Activated CD8-positive, alpha-beta memory T cell treated with anti-CD3 and anti-CD28 coated beads, Interleukin-2, amount 50 U/mL, for 24 hours (primary cell): Measurements from ENCODE around the gene ZNF492.
"Not testable (repeated sequence)": the region's sequence is repeated elsewhere in the genome, so short reads cannot be mapped to it uniquely, and the experiment has no call there.

Experiments
- DNase-seq: peaks from one replicate; pipeline ENCODE4 v3.0.0-alpha.2; 2020; ENCODE audit errors: extremely low read depth

ZNF492 gene

DNA sequence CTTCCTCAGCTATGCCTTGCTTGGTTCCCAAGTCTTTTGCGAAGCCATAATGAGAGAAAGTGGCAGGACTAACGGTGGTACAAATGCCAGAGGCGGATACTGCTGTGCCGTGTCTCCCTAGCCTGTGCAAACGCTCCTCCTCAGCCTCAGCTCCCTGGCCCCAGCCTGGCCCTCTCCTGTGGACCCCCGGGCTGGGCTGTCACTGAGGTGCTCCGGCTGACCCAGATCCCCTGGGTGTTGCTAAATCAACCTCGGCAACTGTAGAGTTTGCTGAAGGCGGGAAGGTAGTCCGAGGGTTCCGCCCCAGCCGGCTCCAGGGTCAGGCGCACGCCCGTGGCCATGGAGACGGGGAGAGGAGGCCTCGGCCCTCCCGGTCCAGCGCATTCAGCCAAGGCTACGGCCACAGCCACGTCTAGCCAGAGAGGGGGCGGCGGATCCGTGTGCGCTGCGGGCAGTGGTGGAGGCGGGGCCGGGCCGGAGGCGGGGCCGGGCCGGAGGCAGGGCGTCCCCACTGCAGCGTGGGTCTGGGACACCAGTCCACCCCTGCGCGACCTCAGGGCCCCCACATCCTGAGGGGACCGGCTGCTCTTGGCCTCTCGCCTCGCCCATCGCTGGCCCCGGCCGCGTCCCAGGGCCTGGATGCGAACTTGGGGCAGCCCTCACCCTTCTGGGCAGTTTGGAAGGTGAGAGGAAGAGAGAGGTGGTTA is 16.4 kb upstream of the ZNF492 start:
- DNase-seq = no peak

- DNase-seq = no peak
These were observed 14.8 kb upstream of the ZNF492 start for GRCh38 chr19:22619371-22619770.

DNA sequence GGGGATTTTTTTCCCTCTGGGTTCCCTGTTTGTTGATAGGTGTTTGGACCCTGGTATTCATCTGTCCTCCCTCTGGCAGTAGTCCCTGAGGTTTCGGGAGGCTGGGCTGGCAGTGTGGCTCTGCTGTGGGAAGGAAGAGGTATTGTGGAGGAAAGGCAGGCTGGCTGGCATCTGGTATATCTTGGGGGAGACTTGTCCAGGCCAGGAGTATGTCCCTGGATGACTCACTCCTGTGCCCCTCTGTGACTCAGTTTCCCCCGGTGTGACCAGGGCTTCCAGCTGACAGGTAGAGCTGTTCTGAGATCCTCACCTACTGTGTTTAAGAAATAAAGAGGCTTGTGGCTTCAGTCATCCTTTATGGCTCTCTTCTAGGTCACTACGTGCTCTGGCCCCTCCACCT is 14.2 kb upstream of the ZNF492 start:
- DNase-seq = no peak

DNA sequence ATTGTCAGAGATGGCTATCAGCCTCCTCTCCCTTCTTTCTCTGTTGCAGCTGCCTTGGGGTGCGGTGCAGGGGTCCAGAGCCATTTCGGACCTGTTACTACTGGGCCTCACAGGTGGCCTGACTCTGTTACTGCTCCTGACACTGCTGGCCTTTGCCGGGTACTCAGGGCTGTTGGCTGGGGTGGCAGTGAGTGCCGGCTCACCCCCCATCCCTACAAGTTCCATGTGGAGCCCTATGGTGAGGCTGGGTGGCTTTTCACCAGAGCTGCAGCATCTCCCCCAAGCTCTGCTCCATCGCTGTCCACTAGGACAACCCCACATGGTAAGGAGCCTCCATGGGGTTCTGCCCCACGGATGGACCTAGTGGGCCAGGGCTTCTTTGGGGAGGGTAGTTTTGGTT is 13.7 kb upstream of the ZNF492 start:
- DNase-seq = no peak

- DNase-seq = no peak
These were observed 13.2 kb upstream of the ZNF492 start for GRCh38 chr19:22620912-22621311.

DNA sequence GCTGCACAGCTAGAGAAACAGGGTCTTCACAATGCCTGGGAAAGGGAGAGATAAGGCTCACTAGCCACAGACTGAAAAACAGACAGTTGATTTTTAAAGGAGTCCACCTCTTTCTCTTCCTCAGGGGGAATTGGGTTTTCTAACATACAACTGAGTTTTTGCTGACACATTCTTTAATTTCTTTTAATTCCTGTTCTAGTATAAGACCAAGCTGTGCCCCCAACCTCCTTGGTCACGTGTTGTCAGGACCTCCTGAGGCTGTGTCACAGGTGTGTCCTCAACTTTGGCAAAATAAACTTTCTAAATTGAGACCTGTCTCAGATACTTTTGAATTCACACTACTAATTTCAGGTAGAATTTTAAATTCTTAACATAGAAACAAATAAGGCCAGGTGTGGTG is 12.1 kb upstream of the ZNF492 start:
- no peak for DNase-seq

DNA sequence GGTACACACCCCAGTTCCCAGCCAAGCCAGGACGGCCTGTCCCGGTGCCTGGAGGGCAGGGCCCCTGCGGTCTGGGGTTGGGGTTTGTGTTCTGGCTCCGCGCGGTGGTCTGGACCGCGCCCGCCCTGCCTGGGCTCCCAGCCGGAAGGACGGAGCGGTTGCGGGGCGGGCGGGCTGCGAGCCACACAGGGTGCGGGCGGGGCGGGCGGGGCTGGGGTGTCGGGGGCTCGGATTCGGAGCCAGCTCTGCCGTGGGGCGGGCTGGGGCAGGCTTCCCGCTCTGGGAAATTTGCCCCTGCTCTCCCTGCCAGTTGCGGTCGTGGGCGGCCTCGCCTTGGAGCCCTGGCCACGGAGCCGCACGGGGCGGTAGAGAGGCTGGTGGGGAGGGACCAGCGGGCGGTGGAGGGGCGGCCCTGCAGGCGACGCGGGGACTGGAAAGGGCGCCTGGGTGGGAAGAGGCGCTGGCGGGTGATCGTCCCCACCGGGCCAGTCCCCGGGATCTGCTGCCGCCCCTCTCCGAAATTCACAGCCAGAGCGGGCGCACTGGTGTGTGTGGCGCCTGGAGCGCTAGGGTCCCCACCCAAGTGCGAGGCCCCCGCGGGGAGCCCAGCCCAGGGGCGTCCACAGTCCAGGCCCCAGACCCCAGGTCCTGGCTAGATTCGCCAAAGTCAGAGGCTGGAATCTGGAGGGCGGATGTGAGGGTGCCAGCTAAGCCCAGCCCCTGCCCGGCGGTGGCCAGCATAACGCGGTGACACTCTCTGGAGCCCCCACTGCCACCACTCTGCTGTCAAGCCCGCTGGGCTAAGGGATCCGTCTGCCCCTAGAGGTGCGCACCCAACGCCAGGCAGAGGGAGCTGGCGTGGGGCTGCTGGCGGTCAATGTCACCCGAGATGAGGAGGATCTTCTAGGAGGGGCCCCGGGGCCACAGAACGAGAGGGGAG is 11.0 kb upstream of the ZNF492 start:
- no peak for DNase-seq

DNA sequence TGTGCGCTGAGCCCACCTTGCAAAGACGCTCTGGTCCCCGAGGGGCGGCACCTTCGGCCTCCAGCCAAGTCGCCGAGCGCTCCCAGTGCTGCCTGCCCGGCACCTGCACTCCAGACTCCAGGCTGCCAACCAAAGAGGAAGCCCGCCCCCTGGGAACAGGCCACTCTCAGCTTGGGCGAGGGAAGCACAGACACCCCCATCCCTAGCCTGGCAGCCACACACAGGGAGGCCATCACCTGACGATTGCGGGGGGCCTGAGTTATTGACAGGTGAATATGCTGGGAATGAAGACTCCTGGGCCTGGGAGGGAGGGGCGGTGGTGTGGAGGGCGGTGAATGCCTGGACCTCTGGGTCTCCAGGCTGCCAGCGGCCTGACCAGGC is 10.3 kb upstream of the ZNF492 start:
- no peak for DNase-seq

DNA sequence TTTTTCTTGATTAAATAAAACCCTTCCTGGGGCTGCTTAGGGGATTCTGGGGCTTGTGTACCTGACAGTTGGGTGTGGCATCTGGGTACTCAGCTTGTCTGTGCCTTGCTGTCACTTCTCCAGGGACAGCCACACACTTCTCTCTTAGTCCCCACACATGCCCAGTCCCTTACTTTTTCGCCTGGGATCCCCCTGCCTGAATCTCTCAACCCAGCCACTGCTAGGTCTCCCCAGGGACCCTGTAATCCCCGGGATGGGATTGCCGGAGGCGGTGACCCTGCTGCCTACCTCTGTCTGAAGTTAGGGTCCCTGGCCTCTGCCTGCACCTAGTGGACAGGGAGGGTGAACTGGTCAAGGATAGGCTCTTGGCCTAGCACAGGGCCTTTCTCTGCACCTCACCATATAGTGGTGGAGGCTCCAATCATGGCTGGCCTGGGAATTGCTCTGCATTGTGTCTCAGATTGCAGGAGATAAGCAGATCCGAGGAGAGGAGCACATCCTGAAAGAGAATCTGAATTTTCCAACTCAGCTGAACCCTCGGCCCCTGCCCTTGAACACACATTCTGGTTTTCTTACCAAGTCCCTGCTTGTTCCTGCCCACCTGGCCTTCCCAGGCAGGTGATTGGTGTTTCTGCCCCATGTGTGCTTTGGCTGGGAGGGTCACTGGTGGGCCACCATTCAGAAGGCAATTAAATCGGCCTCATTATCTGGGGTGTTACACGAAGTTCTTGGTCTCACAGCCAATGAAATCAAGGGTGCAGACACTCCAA is 8.7 kb upstream of the ZNF492 start:
- no peak for DNase-seq

DNA sequence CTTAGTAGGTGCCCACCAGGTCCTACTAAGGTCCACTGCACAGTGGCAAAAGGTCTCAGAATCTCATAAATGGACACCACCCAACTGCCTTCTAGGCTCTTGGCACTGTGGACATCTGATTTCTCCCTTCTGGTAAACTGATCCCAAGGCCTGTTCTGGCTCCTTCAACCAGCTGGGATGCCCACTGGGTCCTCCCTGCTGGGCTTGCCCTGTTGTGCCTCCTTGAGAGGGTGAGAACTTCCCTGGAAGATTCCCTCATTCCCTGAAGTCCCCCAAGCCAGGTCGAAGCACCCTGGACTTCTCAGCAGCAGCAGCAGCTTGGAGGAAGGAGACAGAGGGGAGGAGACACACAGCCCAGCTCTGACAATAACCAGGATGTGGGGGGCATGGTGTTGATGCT is 6.6 kb upstream of the ZNF492 start:
- no peak for DNase-seq

GRCh38 chr19:22628401-22628800 is 5.7 kb upstream of the ZNF492 start:
- DNase-seq = no peak

- no peak for DNase-seq
These were observed 315 bp downstream of the ZNF492 start for GRCh38 chr19:22634450-22634827.

DNA sequence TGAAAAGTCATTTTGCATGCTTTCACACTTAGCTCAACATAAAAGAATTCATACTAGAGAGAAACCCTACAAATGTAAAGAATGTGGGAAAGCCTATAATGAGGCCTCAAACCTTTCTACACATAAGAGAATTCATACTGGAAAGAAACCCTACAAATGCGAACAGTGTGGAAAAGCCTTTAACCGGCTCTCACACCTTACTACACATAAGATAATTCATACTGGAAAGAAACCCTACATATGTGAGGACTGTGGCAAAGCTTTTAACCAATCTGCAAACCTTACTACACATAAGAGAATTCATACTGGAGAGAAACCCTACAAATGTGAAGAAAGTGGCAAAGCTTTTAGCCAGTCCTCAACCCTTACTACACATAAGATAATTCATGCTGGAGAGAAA is 51.4 kb downstream of the ZNF492 start:
- not testable (repeated sequence) for DNase-seq

DNA sequence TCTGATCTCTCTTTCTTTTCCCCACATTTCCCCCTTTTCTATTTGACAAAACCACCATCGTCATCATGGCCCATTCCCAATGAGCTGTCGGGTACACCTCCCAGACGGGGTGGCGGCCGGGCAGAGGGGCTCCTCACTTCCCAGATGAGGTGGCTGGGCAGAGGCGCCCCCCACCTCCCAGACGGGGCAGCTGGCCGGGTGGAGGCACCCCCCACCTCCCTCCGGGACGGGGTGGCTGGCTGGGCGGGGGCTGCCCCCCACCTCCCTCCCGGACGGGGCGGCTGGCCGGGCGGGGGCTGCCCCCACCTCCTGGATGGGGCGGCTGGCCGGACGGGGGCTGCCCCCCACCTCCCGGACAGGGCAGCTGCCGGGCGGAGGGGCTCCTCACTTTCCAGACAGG is 68.5 kb downstream of the ZNF492 start:
- not testable (repeated sequence) for DNase-seq

DNA sequence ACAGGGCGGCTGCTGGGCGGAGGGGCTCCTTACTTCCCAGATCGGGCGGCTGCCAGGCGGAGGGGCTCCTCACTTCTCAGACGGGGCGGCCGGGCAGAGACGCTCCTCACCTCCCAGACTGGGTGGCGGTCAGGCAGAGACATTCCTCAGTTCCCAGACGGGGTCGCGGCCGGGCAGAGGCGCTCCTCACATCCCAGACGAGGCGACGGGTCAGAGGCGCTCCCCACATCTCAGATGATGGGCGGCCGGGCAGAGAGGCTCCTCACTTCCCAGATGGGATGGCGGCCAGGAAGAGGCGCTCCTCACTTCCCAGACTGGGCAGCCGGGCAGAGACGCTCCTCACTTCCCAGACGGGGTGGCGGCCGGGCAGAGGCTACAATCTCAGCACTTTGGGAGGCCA is 69.0 kb downstream of the ZNF492 start:
- not testable (repeated sequence) for DNase-seq

DNA sequence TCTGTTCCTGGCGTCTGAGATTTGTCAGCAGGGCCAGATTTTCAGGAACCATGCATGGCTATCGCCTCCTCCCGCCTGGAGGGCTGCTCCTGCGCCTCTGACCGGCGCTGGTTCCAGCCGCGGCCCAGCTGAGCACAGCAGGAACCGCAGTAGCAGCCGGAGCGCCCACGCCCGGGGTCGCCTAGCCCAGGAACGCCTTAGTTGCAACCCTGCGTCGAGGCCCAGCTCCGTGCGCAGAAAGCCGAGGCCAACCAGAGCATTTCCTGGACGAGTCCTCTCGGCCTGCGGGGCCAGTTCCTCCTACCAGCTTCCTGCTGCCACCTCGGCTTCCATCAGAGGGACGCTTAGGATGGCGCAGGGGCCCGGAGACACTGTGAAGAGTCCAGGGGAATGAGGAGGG is 74.9 kb downstream of the ZNF492 start:
- no peak for DNase-seq
